Fibroblast of gingiva (primary cell): Measurements from ENCODE around the gene SHBG.
"Not testable (repeated sequence)": the region's sequence is repeated elsewhere in the genome, so short reads cannot be mapped to it uniquely, and the experiment has no call there.

ENCODE experiments used
- DNase-seq: peaks from one replicate; pipeline ENCODE4 v3.0.0-alpha.2; 2011; ENCODE audit warnings: low read depth

Gene SHBG

DNA sequence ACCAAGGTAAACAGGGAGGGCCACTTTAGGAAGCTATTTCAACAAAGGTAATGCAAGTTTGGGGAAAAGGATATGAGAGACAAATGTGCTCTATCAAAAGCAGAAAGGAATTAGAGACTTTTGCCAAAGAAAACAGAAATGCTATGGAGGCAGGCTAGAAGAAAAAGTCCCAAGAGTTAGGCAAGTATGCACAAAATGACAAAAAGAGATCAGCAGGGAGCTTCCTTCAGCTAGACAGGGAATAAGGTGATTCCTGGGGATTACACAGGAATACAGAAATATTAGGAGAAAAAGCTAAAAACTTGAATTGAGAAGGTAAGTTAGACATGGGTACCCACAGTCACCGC lies 17.7 kb upstream of the SHBG start:
- DNase-seq = peak; percentile 29

DNA sequence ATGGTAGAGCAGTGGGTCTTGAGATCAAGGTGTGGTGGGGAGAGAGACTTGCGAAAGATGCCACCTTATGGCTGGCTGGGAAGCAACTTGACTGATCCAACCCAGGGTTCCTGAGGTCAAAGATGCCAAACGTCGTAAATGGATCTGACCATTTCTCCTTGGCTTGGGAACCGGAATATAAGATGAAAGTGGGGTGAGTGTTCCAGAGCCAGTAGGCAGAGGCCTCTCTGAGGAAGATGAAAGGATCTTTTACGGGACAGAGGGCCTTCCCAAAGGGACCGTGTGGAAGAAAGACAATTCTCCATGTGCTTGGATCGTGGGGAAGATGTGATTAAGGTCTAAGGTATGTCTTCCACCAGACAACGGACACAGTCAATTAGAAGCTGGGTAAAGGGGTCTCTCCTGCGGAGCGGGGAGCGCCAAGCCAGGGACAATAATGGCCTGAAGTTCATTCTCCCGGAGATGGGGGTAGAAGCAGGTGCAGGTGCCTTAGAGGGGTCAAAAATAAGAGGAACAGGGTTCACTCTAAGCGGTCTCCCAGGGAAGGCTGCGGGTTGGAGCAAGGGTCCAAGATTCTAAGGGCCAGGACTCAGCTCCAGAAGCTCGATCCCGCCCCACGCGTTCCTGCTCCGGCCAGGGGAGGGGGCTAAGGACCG lies 16.0 kb upstream of the SHBG start:
- DNase-seq = no peak

- peak; percentile 100 for DNase-seq
Observed at GRCh38 chr17:7614425-7615264, 15.3 kb upstream of the SHBG start, which contains the start of gene FXR2. TSS of gene FXR2 (minus strand) at chr17:7614897. CDS start at chr17:7614532, 365 bp downstream.

DNA sequence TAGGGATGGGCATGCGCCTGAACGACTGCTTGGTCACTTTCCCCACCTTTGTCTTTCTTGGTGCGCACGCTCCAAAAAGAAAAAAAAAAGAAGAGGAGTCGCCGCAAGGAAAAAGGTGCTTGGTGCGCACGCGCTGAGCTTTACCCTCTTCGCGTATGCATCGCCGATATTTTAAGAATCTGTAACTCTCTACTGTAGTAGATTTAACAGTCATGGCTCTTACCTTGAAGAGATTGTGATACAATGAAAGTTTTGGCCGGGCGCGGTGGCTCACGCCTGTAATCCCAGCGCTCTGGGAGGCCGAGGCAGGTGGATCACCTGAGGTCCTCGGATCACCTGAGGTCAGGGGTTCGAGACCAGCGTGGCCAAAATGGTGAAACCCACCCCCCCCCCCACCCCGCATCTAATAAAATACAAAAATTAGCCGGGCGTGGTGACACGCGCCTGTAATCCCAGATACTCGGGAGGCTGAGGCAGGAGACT lies 14.6 kb upstream of the SHBG start:
- no peak for DNase-seq

GRCh38 chr17:7618608-7619007 lies 11.3 kb upstream of the SHBG start:
- no peak for DNase-seq

DNA sequence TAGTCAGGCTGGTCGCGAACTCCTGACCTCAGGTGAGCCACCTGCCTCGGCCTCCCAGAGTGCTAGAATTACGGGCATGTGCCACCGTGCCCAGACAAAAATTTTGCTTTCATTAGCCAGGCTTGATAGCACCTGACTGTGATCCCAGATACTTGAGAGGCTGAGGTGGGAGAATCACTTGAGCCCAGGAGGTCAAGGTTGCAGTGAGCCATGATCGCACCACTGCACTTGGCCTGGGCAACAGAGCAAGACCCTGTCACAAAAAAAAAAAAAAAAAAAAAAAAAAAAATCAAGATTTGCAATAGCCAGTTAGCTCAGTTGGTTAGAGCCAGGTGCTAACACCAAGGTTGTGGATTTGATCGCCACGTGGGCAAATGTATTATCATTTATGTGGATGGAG lies 9.1 kb upstream of the SHBG start:
- no peak for DNase-seq

- DNase-seq = no peak
Observed at GRCh38 chr17:7623661-7624060, 6.3 kb upstream of the SHBG start.

GRCh38 chr17:7625749-7626148 lies 4.2 kb upstream of the SHBG start:
- not testable (repeated sequence) for DNase-seq

DNA sequence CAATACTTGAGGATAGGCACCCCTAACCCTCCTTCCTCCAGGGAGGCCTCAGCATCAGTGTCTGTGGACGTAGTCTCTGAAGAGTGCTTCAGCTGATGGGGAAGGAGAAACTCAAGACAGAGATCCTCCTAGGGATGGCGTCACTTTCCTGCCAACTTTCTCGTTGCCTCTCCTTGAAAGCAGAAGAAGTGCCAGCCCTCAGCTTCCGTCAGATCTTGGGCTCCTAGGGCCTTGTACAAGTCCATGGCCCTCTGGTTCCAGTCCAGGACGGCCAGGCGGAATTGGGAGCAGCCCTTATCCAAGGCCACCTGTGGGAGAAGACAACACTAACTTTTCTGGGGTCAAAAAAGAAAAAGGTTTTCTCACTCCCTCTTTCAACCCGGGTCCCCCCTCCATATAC lies 3.6 kb upstream of the SHBG start:
- DNase-seq = no peak

GRCh38 chr17:7626956-7627249 lies 3.0 kb upstream of the SHBG start:
- DNase-seq = no peak

DNA sequence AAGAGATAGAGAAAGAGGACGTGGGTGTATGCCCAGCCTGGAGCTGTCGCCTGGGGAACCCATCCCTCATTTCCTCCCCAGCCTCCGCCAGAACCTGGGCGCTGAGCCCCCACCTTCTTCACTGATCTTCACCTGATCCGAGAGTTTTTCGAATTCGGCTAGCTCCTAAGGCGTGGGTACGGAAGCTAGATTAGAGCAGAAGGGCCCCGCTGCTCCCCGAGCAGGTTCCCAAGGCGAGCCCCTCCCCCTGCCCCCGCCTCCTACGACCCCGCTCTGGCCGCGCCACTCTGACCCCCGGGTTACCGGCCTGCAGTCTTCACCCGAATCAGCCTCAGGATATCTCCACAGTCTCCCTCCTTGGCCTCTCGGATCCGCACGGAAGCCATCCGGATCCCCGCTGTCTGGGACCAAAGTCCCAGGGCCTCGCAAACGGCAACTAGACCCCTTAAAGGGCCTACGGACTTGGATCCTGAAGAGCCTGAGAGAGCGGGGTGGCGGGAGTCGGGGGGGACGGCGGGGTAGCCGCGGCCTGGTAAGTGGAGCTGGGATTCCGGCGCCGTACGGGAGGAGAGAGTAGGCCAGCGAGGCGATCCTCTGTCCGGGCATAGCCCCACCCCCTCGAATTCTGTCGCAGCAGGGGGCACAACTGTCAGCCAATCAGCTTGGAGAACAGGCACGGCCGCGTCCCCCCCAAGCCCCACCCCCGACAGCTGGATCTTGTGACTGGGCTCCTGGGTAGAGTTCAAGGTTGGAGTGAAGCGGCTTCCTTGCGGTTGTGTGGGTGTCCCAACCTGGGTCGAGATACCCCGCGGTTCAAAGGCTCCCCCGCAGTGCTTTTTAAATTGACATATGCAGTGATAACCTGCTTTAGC lies 2.4 kb upstream of the SHBG start, which contains the start of gene SAT2:
Gene SAT2 (minus strand): TSS at position 572 of the 872 bp plus-strand sequence. CDS start 186 bp downstream, at position 386.
- DNase-seq = peak; percentile 95

- DNase-seq = no peak
Observed at GRCh38 chr17:7631398-7632380, 1.8 kb downstream of the SHBG start.

DNA sequence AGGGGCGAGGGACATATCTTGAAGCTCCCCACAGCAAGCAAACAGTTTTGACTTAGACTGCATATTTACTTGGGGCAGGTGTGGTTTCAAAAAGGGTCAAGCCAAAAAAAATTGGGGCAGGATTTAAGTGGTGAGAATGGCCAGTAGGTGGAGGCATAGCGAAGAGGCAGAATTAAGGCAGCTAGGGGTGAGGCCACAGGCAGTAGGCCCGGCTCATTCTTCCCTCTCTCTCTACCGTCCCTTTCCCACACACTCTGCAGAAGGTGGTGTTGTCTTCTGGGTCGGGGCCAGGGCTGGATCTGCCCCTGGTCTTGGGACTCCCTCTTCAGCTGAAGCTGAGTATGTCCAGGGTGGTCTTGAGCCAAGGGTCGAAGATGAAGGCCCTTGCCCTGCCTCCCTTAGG lies 2.6 kb downstream of the SHBG start:
- DNase-seq = peak; percentile 44

DNA sequence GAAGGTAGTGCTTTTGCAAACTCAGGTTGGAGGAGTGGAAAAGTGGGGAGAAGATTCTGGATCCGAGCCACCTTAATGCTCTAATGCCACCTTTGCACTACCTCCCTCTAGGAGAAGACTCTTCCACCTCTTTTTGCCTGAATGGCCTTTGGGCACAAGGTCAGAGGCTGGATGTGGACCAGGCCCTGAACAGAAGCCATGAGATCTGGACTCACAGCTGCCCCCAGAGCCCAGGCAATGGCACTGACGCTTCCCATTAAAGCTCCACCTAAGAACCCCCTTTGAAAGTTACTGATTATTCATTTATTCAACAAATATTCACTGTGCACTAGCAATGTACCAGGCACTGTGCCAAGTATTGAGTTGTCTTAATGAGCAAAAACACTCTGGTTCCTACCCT lies 3.2 kb downstream of the SHBG start:
- DNase-seq = no peak

GRCh38 chr17:7634384-7634783 lies 4.4 kb downstream of the SHBG start:
- no peak for DNase-seq

DNA sequence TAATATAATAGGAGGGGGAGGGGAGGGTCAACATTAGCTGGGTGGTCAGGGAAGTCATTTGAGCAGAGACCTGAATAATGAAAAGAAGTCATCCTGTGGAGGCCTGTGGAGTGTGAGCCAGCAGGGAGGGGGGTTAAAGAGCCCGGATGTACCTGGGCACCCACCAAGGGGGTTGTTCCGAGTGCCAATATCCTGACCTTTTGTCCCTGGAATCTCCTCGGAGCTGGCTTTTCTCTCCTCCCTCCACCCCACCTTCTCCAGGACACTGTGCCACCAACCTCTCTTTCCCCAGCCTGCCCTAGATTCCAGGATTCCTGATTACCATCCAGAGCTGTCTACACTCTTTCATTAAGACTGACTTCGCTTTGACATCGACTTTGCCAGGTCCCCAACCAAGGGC lies 6.2 kb downstream of the SHBG start:
- no peak for DNase-seq

GRCh38 chr17:7640783-7641182 lies 10.8 kb downstream of the SHBG start:
- no peak for DNase-seq

DNA sequence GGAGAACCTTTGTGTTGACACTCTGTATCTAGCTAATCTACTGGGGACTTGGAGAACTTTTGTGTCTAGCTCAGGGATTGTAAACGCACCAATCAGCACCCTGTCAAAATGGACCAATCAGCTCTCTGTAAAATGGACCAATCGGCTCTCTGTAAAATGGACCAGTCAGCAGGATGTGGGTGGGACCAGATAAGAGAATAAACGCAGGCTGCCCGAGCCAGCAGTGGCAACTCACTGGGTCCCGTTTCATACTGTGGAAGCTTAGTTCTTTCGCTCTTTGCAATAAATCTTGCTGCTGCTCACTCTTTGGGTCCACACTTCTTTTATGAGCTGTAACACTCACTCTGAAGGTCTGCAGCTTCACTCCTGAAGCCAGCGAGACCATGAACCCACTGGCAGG lies 11.7 kb downstream of the SHBG start:
- not testable (repeated sequence) for DNase-seq

DNA sequence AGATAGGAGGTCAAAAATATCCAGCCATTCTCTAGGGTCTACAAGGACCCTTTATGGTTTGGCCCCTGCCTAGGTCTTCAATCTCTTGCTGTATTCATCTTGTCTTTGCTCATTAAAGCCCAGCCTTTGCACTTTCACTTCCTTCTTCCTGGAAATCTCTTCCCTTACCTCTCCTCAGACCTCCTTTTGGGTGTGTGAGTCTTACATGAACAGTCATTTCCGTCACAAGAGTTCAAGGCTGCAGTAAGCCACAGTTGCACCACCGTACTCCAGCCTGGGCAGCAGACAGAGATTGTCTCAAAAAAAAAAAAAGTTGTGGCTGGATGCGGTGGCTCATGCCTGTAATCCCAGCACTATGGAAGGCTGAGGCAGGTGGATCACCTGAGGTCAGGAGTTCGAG lies 14.8 kb downstream of the SHBG start:
- no peak for DNase-seq

DNA sequence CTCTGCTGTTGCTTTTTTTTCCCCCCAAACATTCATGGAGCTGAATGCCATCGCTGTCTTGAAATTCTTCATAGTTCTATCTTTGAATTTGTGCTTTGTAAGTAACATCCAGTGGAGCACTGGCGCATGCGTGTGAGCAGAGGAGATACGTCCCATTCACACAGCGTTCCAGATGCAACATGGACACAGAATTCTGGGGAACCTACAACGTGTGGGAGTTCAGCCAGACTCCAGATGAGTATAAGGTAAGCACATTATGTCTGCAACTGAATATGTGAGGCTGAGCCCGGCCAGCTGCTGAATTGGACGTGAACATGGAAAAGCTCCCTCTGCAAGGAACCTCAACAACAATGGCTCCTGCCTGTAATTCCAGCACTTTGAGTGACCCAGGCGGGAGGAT lies 16.5 kb downstream of the SHBG start:
- no peak for DNase-seq

DNA sequence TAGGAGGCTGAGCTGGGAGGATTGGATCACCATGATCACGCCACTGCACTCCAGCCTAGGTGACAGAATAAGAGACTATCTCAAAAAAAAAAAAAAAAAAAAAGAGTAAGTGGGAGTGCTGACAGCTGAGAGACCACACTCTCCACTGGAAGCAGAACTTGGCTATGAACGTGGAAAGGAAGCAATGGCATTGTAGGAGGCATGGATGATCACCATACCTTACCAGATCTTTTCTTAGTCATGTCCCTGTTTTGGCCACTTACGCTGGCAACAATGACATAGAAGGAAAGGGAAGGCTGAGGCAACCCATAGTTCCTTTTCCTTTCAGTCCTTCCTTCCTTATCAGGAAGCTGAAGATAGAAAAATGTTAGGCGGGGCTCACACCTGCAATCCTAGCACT lies 17.1 kb downstream of the SHBG start:
- no peak for DNase-seq
